ENCODE data around the gene JAZF1.

DNA sequence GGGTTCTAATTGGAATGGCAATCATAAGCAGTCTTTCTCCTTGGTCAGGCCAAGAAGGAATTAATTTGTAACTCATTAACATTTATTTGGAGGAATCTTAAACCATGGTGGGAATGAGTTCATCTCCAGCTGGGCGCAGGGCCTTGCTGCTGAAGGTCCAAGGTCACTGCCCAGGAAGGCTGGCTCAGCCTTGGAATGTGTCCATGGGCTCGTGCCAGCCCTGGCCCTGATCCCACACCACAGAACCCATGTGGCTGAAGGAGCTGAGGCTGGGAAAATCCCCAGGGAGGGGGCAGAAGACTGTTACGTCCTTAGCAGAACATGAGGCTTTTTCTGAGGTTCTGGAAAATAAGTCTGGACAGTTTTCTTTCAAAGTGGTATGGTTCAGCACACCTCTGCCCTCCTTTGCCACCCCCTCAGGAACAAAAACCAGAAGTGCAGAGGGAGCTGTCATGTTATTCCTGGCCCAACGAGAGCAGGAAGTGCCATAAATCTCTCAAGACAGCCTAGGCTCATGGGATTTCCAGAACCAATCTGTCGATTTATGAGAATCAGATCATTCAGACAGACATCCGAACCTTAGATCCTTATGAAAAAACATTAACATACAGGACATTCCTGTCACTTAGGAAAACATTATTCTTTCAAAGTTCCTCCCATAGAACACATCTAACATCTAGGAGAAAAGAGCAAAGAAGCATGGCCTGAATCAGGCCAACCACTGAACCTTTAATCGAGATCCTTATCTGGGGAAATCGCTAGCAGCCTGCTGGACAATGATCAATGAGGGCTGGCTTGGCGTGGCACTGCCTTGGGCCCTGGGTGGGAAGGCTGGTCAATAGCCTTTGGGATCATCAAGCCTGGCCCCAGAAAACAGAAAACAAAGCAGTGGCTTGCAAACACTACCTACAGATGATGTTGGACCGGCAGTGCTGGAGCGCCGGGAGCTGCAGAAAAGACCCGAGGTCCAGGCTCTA is 306.3 kb downstream of the JAZF1 start:
- TF ChIP-seq, protein P1, sequence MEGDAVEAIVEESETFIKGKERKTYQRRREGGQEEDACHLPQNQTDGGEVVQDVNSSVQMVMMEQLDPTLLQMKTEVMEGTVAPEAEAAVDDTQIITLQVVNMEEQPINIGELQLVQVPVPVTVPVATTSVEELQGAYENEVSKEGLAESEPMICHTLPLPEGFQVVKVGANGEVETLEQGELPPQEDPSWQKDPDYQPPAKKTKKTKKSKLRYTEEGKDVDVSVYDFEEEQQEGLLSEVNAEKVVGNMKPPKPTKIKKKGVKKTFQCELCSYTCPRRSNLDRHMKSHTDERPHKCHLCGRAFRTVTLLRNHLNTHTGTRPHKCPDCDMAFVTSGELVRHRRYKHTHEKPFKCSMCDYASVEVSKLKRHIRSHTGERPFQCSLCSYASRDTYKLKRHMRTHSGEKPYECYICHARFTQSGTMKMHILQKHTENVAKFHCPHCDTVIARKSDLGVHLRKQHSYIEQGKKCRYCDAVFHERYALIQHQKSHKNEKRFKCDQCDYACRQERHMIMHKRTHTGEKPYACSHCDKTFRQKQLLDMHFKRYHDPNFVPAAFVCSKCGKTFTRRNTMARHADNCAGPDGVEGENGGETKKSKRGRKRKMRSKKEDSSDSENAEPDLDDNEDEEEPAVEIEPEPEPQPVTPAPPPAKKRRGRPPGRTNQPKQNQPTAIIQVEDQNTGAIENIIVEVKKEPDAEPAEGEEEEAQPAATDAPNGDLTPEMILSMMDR (IDR thresholded peaks at IDR 0.05) = no peak
- no peak for TF ChIP-seq POLR2A (IDR thresholded peaks at IDR 0.05)
